Heart left ventricle (tissue), 13 donors: ENCODE measurements around the gene CNTNAP5.

Source experiments
- POLR2A ChIP-seq, 2 donors: fragments of 450-650 bp; IDR thresholded peaks; one replicate each; pipeline ENCODE4 v1.6.1; 2017; ENCODE audit warnings: antibody characterized with exemption in 2 of 2, mild to moderate bottlenecking in 2 of 2, moderate library complexity in 2 of 2
- TF ChIP-seq, protein P1 (sequence below), 12 donors: fragments of 200-600 bp; sonication (generic) in 4 of 12; IDR thresholded peaks; one replicate each; pipeline versions ENCODE4 v1.5.0 to v1.8.0; 2018 to 2022; ENCODE audit warnings: antibody characterized with exemption in 12 of 12, mild to moderate bottlenecking in 5 of 12
- donor health status: ischemic (EF 13 %, LVEDD 7.1; RV severe dilation, severe dysfunction).
- donor health status: DM: no; HTN: yes; CAD: no.
- donor health status: DM: no; HTN: no; CAD: no.
- donor health status: ischemic (EF 25% LVEDD 6.9; RV normal size, moderate dysfunction).
- donor health status: ischemic (EF 25% LVEDD 5.7; RV mildly dilated, moderate dysfunction).
- donor health status: ischemic (EF 35%, LVEDD 5.7; RV mildly dilated, moderate dysfunction).
- donor health status: nonischemic (EF 11% LVEDD 7.7; RV severe dilation, severe dysfunction).
- donor health status: DM: yes; HTN: yes; CAD: no.
- donor health status: PGD.
- donor health status: ischemic (EF 29% LVEDD 5.4; RV normal size, mild dysfunction).
- donor health status: nonischemic (EF 23%, LVEDD 6.1; RV moderate dilation, normal function).

DNA sequence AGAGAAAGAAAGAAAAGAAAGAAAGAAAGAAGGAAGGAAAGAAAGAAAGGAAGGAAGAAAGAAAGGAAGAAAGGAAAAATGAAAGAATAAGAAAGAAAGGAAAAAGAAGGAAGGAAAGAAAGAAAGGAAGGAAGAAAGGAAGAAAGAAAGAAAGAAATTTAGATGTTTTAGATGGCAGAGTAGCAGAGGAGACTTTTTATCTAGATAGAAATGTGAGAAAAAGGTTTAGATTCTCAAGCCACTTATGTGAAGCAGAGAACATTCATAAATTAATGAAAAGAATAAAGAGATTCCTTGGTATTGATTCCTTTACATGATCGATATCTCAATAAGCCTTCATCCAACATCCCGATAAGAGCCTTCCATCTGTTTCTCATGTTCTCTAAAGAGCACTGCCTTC is 513.5 kb downstream of the CNTNAP5 start:
- TF ChIP-seq POLR2A (IDR thresholded peaks at IDR 0.05): no peak
- TF ChIP-seq, protein P1, sequence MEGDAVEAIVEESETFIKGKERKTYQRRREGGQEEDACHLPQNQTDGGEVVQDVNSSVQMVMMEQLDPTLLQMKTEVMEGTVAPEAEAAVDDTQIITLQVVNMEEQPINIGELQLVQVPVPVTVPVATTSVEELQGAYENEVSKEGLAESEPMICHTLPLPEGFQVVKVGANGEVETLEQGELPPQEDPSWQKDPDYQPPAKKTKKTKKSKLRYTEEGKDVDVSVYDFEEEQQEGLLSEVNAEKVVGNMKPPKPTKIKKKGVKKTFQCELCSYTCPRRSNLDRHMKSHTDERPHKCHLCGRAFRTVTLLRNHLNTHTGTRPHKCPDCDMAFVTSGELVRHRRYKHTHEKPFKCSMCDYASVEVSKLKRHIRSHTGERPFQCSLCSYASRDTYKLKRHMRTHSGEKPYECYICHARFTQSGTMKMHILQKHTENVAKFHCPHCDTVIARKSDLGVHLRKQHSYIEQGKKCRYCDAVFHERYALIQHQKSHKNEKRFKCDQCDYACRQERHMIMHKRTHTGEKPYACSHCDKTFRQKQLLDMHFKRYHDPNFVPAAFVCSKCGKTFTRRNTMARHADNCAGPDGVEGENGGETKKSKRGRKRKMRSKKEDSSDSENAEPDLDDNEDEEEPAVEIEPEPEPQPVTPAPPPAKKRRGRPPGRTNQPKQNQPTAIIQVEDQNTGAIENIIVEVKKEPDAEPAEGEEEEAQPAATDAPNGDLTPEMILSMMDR (IDR thresholded peaks at IDR 0.05): no peak
